Erythroblast (primary cell): ENCODE results near the gene CARS2.
"Not testable (repeated sequence)": the region's sequence is repeated elsewhere in the genome, so short reads cannot be mapped to it uniquely, and the experiment has no call there.

Experiments used
- DNase-seq, 2 experiments: peaks; one replicate each; lab custom pipeline; 2025; lab: John Stamatoyannopoulos, UW
- GATA1 ChIP-seq: IDR thresholded peaks from 2 replicates; pipeline ENCODE4 v1.6.1; 2011; ENCODE audit warnings: low read depth, mild to moderate bottlenecking, control low read depth, low read length, moderate library complexity
- POLR2A ChIP-seq: IDR thresholded peaks from 2 replicates; pipeline ENCODE4 v1.6.1; 2011; ENCODE audit warnings: mild to moderate bottlenecking, low read length

CARS2 gene

DNA sequence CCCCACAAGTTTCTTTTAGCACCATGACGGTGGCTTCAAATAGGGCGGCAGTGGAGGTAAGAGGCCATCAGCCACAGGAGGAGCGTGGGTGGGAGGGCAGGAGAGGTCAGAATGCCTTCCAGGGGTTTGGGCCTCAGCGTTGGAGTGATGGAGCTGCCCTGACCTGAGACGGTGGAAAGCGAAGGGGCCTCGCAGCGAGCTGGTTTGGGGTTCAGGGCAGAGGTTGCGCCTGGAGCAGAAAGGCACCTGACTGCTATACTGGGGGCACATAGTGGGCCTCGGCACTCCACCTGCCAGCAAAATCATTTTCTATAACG, 91.0 kb downstream of the CARS2 start:
- TF ChIP-seq GATA1: no peak
- TF ChIP-seq POLR2A: no peak
- no peak for DNase-seq

DNA sequence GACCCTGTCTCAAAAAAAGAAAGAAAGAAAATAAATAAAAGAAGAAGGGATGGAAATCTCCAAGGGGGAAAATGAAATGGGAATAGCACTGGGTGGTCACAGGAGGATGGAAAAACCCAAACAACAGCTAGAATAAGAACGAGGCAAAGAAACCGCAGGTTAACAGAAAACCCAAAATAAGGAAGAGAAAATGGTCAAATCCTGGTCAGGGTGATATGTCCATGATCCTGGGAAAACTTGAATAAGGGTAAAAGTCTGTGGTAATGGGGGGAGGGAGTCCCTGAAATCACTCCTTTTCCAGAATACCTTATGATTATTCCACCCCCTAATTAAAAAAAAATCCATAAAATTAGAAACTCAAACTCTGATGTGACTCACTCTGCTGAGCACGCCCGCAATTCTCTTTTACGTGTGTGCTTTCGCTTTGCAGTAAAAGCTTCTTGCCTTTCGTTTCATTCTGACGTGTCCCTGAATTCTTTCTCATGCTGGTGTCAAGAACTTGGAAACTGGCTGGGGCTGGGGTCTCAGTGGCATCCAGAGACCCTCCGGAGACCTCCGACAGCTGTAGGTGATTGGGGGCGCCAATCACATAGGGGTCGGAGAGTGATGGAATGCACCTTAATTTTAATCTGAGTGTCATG, 94.8 kb downstream of the CARS2 start:
- no peak for DNase-seq
- TF ChIP-seq POLR2A: no peak
- no peak for TF ChIP-seq GATA1

DNA sequence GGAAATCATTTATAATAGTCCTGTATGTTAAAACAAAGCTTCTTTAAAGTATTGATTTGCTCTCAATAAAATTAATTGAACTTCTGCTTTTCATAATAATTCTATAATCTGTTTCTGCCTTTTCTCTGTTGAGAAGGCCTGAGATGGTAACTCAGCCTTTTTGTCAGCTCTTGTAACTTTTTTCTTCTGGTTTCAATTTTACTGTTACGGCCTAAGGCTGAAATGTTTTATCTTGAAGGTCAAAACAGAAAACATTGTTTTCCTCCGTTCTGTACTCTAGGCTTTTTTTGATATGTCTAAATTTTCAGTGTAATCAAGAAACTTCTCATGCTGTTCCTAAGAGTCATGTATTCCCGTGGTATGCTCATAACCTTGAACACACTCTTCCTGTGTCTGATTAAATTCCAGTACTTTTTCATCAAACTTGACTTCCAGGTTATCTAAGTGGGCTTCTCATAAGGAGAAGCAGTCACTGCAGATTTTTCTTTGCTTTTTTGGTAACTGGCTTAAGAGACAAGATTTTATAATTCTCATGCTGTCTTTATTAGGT, 98.2 kb downstream of the CARS2 start:
- no peak for TF ChIP-seq POLR2A
- TF ChIP-seq GATA1: no peak
- no peak for DNase-seq

DNA sequence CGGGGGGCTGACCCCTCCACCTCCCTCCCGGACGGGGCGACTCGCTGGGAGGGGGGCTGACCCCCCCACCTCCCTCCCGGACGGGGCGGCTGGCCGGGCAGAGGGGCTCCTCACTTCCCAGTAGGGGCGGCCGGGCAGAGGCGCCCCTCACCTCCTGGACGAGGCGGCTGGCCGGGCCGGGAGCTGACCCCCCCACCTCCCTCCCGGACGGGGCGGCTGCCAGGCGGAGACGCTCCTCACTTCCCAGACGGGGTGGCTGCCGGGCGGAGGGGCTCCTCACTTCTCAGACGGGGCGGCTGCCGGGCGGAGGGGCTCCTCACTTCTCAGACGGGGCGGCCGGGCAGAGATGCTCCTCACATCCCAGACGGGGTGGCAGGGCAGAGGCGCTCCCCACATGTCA, 99.6 kb downstream of the CARS2 start:
- DNase-seq: not testable (repeated sequence)

DNA sequence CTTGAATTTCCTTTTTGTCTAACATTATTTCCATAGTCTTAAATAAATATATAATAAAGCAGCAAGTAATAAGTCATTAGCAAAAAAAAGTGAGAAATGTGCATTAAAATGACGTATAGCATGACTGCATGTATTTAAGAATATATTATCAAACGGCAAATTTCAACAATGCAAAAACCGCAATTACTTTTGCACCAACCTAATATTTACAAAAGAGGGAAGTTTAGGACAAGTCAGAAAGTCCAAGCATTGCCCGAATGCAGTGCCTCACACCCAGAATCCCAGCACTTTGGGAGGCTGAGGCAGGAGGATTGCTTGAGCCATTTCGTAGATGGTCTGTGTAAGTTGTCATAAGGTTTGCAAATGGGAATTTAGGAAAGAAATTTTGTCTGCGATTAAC, 100.8 kb downstream of the CARS2 start:
- TF ChIP-seq GATA1: no peak
- TF ChIP-seq POLR2A: no peak
- no peak for DNase-seq

DNA sequence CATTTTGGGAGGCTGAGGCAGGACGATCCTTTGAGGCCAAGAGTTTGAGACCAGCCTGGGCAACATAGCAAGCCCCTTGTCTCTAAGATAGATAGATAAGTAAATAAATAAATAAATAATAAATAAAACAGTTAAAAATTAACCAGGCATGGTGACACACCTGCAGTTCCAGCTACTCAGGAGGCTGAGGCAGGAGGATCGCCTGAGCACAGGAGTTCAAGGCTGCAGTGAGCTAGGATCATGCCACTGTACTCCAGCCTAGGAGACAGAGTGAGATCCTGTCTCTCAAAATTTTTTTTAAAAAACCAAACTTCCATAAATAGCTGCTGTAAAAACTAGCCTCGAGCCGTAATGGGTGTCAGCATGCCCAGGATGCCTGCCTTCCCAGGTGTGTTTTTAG, 104.9 kb downstream of the CARS2 start:
- TF ChIP-seq GATA1 (no peak), POLR2A (no peak)
- DNase-seq: no peak

DNA sequence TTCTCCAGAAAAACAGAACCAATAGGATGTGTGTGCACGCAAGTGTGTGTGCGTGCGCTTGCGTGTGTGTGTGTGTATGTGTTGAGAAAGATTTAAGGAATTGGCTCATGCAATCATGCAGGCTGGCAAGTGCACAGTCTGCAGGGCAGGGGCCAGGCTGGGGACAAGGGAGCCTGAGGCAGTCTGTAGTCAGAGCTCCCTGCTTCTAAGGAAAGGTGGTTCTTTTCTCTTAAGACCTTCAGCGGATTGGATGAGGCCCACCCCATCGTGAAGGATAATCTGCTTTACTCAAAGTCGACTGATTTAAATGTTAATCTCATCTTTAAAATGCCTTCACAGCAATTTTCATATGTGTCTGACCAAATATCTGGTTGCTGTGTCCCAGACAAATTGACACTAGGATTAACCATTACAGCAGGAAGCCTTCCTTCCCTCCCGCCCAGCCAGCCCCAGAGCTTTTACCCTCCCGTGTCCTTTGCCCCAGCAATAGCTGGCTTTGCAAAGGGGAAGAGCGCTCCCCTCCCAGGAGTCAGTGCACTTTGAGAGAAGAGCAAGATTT, 105.6 kb downstream of the CARS2 start:
- no peak for DNase-seq
- TF ChIP-seq POLR2A (no peak), GATA1 (no peak)

DNA sequence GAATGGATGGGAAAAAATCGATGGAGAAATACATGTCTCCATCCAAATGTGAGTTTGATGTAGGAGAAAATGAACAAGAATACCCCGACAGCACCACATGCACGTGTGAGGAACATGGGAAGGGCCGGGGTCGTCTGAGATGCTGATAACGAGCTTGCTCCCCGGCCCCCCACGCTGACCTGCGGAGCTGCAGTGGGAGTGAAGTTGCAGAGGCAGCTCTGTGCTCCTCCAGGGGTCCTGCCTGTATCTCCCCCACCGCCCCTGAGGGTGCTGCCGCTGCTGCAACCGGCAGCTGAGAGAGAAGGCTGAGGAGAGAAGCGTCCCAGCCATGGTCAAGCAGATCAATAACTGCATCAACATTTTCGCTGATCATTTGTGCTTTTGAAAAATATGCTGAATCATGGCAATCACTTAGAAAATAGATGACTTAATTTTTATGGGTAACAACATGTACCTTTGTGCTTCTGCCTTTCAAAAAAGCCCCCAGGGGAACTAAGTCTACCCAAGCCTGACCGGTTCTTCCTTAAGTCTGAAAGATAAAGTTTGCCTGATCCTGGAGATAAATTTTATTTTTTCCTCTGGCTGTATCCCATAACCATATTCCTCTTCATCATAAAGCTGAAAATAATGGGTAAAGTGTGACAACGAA, 108.8 kb downstream of the CARS2 start:
- TF ChIP-seq POLR2A: no peak
- TF ChIP-seq GATA1: no peak
- no peak for DNase-seq

DNA sequence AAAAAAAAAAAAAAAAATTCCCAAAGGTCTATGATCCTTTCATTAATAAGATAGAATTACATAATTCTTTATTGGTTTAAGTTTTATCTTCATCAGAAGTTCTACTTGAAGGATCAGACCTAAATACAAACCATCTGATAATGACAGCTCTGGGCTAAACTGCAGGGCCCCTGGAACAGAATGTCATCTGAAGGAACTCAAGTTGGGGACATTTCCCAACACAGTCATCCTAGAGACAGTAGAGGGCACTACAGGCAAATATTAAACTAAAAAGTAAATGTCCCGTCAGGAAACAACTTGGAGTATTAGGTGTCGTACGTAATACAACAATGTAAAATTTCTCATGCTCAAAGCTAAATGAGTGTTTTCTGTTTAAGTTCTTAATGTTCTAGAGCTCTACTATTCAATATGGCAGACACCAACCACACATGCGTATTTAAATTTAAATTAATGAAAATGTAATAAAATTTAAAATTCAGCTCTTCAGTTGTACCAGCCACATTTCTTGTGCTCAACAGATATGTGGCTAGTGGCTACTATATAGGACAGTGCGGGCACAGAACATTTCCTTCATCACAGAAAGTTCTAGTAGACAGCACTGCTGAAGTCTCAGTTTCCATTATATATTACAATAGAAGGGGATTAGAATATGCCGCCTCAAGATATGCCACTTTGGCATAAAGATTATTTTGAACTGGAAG, 112.3 kb downstream of the CARS2 start:
- DNase-seq: peak; percentile 77 to 84
- TF ChIP-seq GATA1 (no peak), POLR2A (no peak)

DNA sequence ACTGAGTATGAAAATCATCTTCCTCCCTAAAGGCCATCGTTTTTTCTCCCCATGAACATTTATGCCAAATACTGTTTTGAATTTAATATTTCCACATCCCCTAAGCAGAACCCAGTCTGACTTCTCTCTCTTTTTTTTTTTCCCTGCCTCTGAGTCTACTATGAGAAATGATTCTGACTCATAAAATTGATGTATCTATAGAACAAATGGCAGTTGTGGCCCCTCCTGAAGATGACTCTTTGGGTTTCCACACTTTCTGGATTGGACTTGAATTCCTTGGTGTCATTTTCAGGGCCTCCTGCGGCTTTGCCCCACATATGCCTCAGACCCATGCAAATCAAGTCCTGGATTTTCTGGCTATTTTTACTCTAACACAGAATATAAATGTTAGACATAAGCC, 113.3 kb downstream of the CARS2 start:
- no peak for TF ChIP-seq GATA1
- no peak for TF ChIP-seq POLR2A
- no peak for DNase-seq
